ENCODE measurements around the gene MAML3.

The MAML3 gene

GRCh38 chr4:139768896-139769295 is 385.1 kb downstream of the MAML3 start:
- DNase-seq: no peak

DNA sequence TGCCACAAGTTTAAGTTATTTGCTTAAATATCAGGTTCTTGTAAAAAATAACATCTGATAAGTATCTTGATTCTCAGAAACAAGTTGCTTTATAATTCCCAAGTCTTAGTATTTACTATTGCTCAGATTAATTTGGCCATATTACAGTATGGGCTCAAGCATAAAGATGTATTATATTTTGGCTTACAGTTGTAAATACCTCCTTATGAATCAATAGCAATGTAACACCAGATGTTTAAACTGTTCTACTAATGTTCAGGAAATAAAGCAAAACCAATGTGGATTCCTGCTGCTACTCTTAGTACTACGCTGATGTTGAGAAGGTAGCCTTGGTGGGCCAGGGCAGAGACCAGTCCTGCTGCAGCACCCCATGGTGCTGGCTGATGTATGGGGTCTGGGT is 385.6 kb downstream of the MAML3 start:
- no peak for DNase-seq

DNA sequence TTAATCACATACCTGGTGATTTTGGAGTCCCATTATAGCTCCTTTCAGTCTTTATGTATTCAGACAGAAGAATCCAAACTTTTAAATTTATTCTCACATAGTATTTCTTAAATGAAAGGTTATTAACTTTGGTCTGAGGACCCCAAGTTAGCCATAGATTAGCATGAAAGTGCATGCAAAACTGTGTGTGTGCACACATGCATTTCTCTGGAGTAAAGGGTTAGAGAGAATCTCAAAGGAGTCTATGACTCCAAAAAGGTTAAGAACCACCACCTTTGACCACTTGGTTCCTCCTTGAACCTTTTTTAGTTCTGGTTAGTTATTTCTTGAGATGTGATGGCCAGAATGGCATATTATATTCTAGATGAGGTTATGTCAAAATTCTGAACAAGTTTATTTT is 386.4 kb downstream of the MAML3 start:
- no peak for DNase-seq

GRCh38 chr4:139767168-139767567 is 386.8 kb downstream of the MAML3 start:
- no peak for DNase-seq

- no peak for DNase-seq
These were observed 389.2 kb downstream of the MAML3 start for GRCh38 chr4:139764686-139765310.

- DNase-seq: no peak
These were observed 389.8 kb downstream of the MAML3 start for GRCh38 chr4:139764182-139764581.

DNA sequence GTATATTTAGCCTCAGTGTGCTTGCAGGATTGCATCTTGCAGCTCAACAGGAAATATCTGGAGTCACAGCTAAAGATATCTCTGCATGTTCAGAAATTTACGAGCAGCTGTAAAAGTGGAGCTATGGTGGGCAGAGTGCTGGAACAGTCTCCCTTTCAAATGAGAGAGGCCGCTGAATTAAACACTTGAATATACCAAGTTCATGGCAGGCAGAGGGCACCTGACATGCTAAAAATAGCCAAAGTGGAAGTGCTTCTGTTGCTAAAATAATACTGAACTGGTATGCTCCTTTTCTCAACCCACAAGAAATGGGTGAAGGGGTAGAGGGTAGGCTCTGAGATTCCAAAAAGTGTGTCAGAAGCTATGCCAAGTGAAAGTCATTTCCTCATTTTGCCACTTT is 390.3 kb downstream of the MAML3 start:
- no peak for DNase-seq

DNA sequence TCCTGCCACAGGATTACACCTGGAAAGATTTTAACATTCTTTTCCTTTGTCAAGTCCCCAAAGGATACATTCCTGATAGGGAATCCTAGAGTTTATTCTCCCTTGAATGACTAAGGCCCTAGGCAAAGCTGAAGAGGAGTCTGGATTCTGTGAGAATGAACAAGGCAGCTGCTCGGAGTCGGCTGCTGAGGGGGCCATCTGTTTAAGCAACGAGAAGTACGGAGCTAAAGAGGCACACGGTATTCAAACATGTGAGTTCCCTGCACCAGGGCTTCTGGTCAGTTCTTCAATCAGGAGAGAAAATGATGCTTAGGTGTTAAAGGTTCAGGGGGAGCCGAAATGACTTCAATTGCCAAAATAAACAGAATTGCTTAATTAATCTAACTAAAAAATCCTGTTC is 390.8 kb downstream of the MAML3 start:
- DNase-seq: no peak

DNA sequence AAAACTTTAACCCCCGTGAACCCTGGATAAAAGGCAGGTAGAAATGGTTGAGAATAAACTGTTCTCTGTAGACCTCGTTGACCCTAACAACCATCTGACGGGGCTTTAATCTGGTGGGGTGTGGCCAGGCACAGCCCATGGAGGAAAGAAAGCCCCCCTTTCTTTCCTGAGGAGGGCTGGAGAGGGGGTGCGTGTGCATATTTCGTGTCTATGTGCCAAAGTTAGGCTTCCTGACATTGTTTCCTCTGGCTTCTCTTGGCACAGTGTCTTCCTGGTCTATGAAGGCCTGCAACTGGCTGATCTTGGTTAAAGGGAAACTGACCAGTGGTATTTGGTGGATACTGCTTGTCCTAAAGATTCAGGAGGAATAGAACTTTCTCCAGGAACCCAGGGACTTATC is 391.3 kb downstream of the MAML3 start:
- DNase-seq: no peak

- DNase-seq: no peak
These were observed 392.5 kb downstream of the MAML3 start for GRCh38 chr4:139761461-139761860.

DNA sequence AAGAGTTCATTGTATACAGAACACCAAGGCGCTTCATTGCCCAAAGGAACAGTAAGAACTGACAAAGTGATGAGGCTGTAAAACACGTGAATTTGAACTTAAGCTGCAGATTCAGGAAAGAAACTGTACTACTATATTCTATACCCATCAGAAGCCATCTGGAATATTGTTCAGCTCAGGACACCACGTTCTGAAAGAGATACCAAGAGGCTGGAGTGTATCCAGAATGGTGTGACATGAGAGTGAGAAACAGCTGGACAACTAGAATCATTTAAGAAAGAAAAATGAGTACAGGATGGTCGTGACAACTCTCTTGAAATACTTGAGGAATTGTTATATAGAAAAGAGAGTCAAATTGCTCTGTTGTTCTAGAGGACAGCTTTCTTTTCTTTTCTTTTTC is 393.4 kb downstream of the MAML3 start:
- DNase-seq: no peak

DNA sequence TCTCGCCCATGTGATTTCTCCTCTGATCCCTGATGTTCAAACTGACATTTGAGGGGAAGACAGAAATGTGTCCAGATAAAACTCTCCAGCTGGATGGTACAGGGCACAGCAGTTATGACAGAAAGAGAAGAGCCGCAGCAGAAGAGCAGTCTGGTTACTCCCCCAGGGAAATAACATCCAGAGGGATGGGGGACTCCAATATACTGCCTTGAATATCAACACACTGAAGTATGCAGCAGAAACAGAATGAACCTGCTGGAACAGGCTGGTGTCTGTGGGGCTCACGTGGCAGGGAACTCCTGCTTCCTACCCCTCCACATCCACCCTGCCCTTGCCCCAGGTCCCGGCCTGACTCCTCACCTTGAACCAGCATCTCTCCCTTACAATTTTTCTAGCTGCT is 394.9 kb downstream of the MAML3 start:
- no peak for DNase-seq

GRCh38 chr4:139756391-139757180 is 397.4 kb downstream of the MAML3 start:
- no peak for DNase-seq

GRCh38 chr4:139754938-139755337 is 399.0 kb downstream of the MAML3 start:
- no peak for DNase-seq

- DNase-seq: no peak
These were observed 400.3 kb downstream of the MAML3 start for GRCh38 chr4:139753686-139754085.

DNA sequence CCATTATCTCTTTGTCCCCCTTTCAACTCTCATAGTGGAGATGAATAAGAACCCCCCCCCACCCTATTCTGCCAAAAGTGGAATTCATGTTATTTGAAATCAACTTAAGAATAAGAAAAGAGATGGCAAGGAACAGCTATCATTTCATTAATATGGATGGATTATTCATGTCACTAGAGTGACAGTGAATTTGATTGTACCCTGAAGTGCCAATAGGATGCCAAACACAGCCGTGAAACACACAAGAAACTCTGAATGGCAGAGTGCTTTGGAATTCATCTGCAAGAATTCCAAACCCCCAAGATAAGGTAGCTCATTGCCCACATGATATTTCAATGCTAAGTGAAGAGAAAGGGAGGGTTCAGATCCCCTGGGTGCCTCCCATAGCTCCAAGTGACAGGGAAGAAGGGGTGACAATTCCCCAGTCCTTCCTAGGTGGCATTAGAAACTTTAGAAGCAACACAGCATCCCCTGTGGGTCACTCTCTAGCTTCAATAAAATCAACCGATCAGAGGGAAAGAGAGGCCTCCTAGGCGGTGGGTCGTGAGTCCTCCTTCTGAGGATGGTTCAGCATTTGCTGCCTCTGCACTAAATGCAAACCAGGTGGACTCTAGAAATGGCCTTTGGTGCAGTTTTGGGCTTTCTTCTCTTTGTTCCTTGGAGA is 404.0 kb downstream of the MAML3 start:
- no peak for DNase-seq

- DNase-seq: no peak
These were observed 404.6 kb downstream of the MAML3 start for GRCh38 chr4:139749338-139749737.

- no peak for DNase-seq
These were observed 407.4 kb downstream of the MAML3 start for GRCh38 chr4:139746431-139747171.

DNA sequence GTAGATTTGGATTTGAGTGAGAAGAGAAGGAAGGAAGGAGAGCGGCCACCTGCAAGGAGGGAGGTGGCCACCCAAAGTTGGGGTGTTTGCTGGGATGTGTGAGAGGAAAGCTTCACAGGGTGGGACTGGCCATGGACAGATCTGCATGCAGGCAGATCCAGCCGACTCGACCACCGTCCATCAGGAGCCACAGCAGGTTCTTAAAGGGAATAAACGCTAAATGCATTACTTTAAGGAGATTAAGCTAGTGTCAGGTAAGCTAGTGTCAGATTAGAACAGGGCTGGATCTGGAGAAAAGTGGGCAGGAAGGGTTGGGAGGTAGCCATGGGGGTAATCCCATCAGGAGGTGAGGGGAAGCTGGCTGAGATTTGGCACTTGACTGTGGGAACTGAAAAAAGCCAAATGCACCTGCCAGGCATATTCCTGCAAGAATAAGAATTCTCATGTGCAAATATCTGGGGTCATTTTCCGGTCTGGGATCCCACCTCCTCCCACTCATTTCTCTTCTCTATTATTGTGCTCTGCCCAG is 408.8 kb downstream of the MAML3 start:
- DNase-seq: no peak

DNA sequence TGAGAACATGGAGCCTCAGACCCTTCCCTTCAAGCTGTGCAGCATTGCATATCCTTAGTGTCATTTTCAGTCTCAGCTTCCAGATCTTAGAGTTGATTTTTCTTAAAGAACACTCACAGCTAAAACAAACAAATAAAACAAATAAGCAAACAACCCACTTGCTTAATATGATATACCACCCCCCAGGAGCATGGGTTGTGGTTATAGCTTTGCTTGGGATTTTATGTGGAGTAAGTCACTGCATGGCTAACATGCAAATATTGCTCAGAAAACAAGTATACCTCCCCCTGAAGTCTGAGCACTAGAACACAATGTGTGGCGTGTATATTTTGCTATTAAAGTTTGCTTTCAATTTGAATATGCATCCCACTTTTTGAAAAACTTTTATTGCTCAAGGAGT is 409.8 kb downstream of the MAML3 start:
- DNase-seq: no peak

DNA sequence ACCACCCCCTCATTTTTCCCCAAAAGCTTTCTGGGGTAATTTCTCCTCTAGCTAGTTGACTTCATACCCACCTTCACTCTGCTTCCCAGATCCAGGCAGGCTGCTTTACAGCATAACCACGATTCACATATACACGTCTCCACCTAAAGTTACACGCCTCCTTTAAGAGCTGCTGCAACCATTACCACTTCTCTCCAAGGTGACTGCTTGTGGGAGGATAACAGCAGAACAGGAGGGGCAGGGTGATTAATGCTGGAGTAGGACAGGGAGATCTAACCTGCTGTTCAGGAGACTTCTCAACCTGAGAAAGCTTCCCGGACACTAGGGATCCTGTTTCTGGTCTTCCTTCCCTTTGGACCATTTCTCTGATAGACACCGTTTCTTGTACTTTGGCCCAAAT is 411.0 kb downstream of the MAML3 start:
- no peak for DNase-seq

GRCh38 chr4:139740531-139741041 is 413.4 kb downstream of the MAML3 start:
- peak; percentile 79 for DNase-seq

DNA sequence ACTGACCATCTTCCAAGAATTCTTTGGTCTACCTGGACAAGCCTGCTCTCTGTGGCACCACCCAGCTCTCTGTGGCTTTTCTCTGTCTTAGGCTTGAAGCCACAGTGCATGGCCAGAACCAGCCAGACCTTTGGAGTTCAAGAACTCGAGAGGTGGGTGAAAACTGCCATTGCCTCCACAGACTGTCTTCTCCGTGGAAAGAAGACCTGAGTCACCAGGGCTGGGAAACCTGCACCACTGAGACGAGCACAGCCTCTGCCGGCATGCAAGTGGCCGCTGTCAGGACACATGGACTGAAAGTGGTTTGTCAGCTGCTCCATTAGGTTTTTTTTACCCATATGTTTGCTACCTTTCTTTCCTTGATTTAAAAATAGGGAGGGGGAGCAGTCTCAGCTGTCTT is 413.9 kb downstream of the MAML3 start:
- no peak for DNase-seq
